GM03348 (cell line): ENCODE data around the gene SFTA2.
"Not testable (repeated sequence)": the region's sequence is repeated elsewhere in the genome, so short reads cannot be mapped to it uniquely, and the experiment has no call there.

Experiments used
- DNase-seq: peaks from one replicate; pipeline ENCODE4 v3.0.0; 2012; ENCODE audit warnings: low spot score

SFTA2 gene

GRCh38 chr6:30942338-30943060 is 10.5 kb upstream of the SFTA2 start:
- DNase-seq, result peak; percentile 95

GRCh38 chr6:30940361-30940986 is 8.5 kb upstream of the SFTA2 start, which contains the start of gene MUCL3:
Gene MUCL3, plus strand, starts transcription at chr6:30940973. Its CDS starts 27 bp downstream, at chr6:30941000.
- no peak for DNase-seq

DNA sequence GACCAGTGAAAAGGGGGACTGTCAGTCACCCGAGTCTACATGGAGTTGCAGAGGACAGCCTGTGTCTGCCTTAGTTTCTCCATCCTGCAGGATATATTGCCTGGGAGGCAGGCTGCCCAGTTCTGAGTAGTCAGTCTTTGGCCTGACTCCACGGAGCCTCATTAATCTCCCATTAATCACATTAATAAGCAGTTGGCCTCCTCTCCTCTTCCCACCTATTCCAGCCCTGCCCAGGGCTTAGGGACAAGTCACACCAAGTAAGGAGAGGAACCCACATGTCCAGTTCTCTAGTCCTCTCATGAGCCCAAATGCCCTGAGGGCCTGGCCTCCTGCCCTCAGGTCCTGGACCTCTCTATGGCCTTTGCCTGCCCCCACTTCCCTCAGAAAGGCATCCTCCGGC is 7.5 kb upstream of the SFTA2 start:
- DNase-seq, result peak; percentile 25

- no peak for DNase-seq
These were observed 6.8 kb upstream of the SFTA2 start for GRCh38 chr6:30938730-30939129.

DNA sequence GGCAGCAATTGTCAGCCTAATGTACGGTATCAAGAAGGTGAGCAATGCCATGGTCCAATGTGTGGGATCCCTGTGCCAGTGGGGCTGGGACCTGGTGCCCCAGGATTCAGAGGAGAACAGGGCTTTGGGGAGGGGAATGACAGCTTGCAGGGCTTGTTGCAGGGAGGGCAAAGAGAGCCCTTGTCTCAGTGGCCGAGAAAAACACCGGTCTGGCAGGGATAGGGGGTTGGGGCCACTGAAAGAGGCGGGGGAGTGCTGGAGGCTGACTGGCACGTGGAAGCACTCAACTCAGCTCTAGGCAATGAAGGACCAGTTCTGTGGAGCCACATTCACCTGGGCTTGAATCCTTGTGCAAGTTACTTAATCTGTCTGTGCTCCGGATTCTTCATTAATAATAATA is 5.3 kb upstream of the SFTA2 start:
- DNase-seq, result no peak

DNA sequence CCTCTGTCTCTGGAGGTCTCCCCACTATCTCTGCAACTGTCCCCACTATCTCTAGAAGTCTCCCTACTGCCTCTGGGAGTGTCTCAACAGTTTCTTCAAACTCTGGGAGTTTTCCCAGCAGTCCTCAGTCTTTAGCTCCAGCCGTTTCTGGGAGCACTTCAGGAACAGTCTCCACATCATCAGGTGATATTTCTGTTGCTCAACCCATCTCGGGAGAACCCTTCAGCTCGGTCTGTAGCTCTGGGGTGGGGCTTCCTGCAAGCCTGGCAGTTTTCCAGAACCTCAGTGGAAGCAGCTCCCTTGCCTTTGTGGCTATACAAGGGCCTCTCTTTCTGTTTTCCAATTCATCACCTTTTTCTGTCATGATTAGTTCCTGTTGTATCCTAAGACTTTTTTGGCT is 3.0 kb upstream of the SFTA2 start:
- no peak for DNase-seq

DNA sequence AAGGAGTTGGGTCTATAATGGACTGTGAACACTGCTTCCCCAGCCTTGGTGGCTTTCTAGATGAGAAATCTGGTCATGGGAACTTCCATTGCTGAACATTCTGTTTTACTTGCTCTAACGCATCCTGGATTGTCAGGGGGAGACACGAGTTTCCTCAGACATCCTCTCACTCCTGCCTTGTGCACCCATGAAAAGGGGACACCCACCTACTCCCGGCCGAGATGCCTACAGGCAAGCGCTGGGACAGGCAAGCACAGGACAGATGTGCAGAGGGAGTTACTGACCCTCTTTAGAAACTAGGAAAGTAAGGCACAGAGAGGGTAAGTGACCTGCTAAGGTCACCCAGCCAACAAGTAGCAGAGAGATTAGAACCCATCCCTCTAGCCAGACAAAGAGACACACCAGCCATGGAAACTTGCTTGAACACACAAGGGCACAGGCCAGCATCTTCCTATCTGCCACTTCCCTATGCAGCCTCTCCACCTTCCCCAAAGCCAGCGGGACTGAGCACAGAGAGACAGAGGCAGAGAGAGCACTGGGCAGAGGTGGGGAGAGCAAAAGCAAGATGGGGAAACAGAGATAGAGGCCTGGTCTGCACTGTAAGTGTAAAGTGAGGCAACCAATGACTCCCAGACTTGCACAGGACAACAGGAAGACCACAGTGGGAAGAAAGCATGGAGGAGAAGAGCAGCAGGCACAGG is 845 bp upstream of the SFTA2 start:
- no peak for DNase-seq

GRCh38 chr6:30931272-30931671 is 698 bp downstream of the SFTA2 start:
- no peak for DNase-seq

- DNase-seq, result no peak
These were observed 1.5 kb downstream of the SFTA2 start for GRCh38 chr6:30930506-30930905.

DNA sequence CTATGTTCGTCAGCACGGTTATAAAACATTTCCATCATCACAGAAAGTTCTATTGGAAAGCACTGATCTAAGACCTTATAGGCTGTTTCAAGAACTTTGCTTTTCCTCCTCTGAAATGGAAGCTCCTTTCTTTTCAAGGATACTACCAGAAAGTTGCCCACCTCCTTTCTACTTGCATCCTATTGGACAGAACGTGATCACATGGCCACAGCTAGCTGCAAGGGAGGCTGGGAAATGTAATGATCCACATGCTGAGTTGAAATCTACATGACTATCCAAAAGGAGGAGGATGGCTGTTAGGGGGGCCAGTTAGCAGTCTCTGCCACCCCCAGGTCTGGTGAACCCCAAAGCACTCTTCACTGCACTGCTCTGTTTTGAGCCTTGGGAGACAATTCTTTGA is 3.3 kb downstream of the SFTA2 start:
- no peak for DNase-seq

DNA sequence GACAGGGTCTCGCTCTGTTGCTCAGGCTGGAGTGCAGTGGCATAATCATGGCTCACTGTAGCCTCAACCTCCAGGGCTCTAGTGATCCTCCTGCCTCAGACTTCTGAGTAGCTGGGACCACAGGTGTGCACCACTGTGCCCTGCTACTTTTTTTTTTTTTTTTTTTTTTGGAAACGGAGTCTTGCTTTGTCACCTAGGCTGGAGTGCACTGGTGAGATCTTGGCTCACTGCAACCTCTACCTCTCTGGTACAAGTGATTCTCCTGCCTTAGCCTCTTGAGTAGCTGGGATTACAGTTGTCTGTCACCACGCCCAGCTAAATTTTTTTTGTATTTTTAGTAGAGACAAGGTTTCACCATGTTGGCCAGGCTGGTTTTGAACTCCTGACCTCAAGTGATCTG is 4.9 kb downstream of the SFTA2 start:
- DNase-seq, result not testable (repeated sequence)

DNA sequence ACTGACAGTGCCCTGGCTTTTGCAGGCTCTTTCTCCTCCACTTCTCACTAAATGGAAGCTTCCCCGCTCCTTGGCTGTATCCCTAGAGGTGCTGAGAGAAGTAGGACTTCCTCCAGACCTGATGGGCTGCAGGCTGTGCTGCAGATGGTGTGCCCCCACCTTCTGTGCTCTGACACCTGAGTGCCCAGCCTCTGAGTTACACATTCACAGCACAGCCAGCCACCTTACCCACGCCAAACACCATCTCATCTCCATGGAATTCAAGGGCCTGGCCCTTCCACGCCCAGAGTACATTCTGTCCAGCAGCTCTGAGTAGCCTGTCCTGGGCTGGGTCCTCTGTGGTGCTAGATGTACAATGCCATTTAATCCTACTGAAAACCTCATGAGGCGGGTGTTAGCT is 5.3 kb downstream of the SFTA2 start:
- DNase-seq, result peak; percentile 25

DNA sequence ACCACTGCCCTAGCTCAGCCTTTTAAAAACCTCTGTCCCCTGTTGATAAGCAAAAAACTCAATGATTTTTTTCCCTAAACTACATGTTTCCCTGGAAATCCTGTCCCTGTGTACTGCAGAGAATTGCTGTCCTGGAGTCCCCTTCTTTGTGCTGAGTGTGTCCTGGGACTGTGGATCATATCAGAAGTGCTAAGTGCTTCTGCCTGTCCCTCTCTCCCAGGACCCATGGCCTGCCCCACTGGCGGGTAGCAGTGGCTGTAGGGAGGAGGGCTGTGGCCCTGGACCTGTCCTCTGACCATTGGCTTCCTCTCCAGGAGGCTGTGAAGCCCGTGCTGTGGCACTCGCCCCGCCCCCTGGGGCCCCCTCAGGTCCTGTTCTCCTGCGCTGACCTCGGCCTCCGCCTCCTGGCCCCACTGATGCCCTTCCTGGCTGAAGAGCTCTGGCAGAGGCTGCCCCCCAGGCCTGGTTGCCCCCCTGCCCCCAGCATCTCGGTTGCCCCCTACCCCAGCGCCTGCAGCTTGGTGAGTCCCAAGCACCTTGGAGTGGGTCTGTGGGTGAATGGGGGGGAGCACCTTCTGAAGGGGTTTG is 7.8 kb downstream of the SFTA2 start:
- not testable (repeated sequence) for DNase-seq

GRCh38 chr6:30922447-30922852 is 9.5 kb downstream of the SFTA2 start:
- no peak for DNase-seq

DNA sequence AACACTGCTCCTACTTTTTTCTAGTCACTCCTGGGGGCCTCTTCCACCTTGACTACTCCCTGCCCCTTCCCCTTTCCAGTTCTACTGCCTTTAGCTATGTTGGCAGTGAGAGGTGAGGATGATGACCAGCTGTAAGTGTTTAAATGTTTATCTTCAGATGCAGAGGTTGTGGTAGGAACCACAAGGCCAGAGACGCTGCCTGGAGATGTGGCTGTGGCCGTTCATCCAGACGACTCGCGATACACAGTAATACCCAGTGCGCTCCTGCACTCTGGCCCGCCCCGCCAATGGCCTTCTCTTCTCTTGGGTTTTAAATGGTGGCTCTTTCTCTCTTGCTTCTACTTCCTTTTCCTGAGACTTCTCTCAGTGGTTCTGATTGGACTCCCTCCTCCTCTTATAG is 13.3 kb downstream of the SFTA2 start:
- DNase-seq, result no peak

DNA sequence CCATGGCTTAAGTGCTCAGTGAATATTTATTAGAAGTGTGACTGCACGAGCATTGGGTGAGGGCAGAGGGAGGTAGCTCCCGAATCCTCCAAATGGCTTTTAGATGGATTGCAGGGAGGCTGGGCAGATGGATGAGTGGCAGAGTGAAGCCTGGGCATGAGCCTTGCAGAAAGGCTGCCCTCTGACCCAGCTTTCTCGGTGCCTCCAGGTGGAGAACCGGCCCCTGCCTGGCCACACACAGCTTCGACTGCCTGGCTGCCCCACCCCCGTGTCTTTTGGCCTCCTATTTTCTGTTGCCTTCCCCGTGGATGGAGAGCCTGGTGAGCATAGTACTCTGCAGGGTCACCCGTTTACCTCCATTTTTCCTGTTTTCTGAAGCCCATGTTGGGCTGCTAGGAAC is 14.5 kb downstream of the SFTA2 start:
- DNase-seq, result no peak

DNA sequence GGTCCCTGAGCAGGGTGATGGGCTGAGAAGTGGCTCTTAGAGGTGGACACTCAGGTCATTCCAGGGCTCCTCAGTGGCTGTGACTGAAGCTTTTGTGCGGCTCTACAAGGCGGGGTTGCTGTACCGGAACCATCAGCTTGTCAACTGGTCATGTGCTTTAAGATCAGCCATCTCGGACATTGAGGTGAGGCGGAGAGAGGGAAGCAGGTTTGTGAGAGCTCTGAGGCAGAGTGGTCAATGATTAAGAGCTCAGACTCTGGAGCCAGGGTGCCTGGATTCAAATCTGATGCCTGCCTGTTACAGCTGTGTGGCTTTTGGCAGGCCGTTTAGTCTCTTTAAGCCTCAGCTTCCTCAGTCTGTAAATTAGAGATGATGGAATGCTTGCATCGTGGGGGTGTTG is 14.9 kb downstream of the SFTA2 start:
- DNase-seq, result no peak

DNA sequence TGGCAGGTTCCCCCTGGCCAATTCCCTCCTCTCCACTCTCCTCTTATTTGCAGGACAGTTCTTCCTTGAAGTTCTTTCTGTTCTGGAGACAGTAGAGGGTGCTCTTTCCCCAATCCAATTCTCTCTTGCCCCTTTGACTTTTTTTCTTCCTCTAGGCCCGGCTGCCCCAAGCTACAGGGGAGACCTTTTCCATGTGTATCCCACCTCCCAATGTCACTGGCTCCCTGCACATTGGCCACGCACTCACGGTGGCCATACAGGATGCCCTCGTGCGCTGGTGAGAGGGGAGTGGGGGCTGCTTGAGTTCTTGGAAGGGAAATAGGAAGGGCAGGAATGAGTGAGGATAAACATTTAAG is 16.4 kb downstream of the SFTA2 start:
- DNase-seq, result peak; percentile 89

GRCh38 chr6:30914854-30915590 is 16.9 kb downstream of the SFTA2 start:
- DNase-seq, result no peak

DNA sequence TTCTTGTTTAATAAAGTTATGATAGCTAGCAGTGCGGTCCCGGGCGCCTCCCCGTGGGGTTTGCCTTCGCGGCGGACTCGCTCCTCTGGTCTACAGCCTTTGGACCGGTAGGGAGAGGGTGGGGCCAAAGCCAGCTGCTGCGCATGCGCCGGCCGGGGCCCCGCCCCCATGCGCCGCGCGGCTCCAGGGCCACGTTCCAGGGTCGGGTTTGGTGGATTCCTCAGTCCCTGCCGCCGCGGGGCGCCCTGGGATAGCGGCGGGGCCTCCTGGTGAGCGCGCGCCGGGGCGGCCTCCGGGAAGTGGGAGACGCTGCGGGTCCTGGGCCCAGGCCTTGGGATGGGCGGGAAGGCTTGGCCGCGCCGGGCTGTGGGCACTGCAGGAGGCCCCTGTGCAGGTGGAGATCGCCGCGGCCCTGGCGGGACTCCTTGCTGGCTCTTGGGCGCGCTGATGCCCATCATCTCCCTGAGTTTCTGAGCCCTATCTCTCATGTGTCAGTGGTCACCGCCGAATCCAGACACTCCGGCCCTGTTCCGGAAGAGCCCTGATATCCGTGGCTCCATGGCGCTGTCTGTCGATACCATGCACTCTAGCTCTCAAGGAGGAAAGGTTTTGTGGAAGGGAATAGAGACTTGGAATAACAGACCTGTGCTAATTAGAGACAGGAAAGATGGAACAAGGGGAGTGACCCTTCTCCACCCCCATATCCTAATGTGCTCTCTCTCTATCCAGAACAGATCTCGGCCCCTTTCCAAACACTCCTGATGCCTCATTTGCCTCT is 17.7 kb downstream of the SFTA2 start, which contains the start of gene VARS2:
Gene VARS2 (plus strand): TSS at position 163 of the 778 bp plus-strand sequence. CDS start 599 bp downstream, at position 762.
- peak; percentile 99 for DNase-seq

- DNase-seq, result no peak
These were observed 18.3 kb downstream of the SFTA2 start for GRCh38 chr6:30913721-30914075.
